ENCODE results near the gene ANKRD16.
"Not testable (repeated sequence)": the region's sequence is repeated elsewhere in the genome, so short reads cannot be mapped to it uniquely, and the experiment has no call there.

ANKRD16 gene

DNA sequence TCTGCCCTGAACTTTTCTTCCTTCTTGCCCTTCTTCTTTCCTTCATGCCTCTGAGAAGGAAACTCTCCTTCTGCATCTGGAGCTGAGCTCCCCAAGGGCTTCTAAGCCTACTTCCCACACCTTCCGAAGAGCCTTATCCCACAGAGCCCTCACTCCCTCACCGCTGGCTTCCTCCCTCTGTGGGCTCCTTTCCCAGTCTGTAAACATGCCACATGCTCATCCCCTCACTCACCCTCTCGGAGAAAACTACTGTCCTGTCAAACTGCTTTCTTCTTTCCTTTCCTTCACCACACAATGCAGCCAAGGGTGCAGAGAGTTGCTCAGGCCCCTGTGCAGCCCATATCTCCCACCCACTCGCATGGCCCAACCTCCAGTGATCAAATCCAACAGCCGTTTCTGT lies 18.1 kb downstream of the ANKRD16 start:
- no peak for FAIRE-seq

DNA sequence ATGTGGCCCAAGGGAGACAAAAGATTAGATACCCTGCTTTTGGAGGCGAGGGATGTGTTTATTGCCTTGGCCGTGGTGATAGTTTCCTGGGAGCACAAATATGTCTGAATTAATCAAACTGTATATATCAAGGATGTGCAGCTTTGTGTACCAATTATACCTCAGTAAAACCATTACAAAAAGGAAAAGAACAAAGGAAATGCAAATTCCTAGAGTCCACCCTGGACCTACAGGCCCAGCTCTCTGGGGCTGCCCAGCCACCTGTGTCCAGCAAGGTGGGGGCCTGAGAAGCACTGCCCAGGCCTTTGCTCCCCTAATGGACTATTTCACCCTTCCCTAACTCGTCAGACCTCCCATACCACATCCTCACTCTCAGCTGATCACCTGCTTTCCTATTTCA lies 20.5 kb downstream of the ANKRD16 start:
- no peak for FAIRE-seq

DNA sequence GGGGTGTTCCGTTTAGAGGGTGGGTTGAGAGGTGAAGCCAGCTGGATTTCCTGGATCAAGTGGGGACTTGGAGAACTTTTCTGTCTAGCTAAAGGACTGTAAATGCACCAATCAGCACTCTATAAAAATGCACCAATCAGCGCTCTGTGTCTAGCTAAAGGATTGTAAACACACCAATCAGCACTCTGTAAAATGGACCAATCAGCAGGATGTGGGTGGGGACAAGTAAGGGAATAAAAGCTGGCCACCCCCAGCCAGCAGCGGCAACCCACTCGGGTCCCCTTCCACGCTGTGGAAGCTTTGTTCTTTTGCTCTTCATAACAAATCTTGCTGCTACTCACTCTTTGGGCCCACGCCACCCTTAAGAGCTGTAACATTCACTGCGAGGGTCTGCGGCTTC lies 21.3 kb downstream of the ANKRD16 start:
- not testable (repeated sequence) for FAIRE-seq

DNA sequence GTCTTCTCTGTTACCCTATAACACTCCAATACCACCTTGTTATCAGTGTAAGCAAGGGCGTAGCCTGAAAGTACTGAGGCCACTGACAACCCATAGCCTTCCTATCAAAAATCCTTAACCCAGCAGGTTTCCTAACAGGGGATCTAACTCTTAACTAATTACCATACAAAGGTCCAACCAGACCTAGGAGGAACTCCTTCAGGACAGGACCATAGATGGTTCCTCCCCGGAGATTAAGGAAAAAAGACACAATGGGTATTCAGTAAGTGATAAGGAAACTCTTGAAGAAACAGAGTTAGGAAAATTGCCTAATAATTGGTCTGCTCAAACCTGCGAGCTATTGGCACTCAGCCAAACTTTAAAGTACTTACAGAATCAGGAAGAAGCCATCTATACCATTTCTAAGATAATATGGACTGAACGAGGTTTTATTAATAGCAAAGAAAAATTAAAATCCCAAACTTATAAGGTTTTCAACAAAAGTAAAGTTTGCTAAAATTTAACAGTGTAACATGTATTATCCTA lies 22.5 kb downstream of the ANKRD16 start:
- not testable (repeated sequence) for FAIRE-seq

DNA sequence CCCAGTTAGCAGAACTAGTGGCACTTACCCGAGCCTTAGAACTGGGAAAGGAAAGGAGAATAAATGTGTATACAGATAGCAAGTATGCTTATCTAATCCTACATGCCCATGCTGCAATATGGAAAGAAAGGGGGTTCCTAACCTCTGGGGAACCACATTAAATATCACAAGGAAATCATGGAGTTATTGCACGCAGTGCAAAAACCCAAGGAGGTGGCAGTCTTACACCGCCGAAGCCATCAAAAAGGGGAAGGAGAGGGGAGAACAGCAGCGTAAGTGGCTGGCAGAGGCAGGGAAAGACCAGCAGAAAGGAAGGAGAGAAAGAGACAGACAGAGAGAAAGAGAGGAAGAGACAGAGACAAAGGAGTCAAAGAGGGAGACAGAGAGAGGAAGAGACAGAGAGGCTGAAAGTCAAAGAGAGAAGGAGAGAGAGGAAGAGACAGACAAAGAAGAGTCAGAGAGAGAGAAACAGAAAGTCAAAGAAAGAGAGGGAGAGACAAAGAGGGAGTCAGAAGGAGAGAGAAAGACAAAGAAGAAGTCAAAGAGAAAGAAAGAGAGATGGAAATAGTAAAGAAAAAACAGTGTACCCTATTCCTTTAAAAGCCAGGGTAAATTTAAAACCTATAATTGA lies 23.1 kb downstream of the ANKRD16 start:
- FAIRE-seq = not testable (repeated sequence)

DNA sequence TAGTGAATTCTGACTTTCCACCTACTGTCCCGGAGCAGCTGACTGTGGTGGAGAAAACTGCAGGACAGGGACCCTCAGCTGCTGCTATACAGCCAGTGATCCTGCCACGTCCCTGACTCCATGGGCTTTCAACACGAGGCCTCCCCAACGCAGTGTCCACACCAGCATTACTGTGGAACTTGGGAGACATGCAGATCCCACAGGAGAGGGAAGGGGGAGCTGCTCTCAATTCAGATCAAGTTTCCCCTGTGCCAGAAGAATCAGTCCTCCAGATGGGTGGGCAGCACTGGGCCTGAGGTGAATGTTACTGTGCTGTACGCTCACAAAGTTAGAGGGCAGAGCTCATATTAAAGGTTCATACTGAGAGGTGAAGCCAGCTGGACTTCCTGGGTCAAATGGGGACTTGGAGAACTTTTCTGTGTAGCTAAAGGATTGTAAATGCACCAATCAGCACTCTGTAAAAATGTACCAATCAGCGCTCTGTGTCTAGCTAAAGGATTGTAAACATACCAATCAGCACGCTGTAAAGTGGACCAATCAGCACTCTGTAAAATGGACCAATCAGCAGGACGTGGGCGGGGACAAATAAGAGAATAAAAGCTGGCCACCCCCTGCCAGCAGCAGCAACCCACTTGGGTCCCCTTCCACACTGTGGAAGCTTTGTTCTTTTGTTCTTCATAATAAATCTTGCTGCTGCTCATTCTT lies 26.6 kb downstream of the ANKRD16 start:
- not testable (repeated sequence) for FAIRE-seq

DNA sequence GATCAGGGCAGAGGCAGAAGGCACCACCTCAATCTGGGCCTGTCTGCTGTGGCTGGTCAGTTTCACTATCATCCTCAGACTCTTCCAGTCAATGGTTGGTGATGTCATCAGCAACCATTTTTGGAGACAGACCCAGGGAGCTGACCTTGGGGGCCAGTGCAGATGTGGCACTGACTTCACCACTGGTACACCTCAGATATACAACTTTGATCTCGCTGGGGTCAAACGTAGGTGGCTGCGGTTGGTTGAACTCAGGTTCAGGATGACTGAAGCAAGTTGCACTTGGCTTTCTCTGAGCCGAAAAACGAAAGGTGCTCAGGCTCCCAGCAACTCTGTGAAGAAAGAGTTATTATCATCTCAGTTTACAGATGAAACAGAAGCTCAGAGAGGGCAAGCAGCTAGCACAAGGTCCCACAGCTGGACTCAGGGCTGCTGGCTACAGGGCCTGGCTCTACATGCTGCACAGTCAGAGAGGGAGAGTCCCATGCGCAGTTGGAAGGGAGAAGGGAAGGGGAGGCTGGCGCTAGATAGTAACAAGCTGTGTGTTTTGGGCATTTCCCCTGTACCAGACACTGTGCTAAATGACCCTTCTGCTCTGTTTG lies 27.2 kb downstream of the ANKRD16 start:
- FAIRE-seq = no peak

DNA sequence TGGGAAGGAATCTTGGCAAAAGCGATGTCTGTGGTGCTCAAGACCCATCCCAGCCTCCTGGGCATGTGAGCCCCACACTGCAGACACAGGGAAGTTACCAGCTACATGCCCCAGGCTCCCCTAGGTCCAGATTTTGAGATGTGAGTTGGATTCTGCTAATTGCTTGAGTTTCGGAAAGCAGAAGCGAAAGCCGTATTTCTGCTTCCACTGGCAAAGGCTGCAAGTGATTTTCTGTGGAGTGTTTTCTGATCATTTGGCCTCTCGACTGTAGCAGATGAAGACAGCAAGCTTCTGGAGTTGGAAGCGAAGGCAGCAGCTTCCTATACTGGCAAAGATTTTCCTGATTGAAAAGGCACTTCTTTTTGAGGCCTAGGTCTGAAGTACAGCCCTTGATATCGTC lies 29.6 kb downstream of the ANKRD16 start:
- no peak for FAIRE-seq

DNA sequence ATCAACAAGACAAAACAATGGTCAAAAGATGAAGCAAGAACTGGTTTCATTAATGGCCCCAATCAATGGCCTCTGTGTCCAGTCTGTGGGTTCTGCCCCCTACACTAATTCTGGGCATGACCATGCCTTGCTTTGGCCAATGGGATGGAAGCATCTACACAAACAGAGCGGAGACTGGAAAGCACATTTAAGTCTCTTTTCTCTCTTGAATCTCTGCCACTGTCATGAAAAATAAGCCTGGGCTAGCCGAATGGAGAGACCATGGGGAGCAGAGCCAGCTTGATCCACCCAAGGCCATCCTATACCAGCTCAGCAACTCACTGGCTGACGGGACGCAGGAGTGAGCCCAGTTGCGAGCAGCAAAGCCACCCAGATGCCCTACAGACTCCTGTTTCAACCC lies 30.9 kb downstream of the ANKRD16 start:
- no peak for FAIRE-seq

DNA sequence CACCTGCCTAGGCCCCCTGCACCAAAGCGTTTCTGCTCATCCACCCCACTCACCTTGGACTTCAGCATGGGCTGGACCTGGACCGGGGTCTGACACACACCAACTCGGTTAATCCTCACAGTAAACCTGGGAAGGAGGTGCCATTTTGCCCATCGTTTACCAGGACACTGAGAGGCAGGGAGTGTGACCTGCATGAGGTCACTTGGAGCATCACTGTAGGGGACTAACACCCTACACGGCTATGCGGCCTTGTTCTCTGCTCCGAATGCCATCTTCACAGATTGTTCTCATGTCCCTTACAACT lies 33.0 kb downstream of the ANKRD16 start:
- no peak for FAIRE-seq

DNA sequence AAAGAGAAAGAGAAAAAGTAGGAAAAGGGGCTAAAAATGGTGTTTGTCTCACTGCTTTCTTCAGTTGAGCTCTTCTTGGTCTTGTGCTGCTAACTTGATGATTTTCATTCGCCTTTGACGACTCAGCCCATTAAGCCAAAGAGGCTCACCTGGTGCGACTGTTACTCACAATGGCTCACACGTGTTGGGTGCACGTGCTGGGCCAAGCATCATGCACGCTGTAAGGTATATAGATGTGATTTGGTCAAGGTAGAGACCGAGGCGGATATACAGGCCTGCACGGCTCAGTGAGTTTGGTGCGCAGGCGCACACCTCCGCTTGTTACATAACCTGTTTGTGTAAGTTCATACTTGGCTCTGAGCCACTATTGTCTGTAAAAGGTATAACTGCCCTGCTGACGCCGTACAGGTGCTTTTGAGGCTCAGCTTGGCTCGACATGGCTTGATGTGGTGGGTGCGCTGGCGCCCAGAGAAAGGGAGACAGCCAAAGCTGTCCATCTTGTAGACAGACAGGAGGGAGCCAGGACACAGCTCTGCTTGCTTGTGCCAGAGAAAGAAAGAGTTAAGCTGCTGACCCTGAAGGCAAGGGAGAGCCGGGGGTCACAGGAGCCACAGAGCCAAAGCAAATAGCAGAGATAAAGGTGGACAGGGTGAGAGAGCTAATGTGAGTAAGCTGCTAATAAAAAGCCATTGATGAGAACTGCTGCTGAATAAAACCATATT lies 33.6 kb downstream of the ANKRD16 start:
- no peak for FAIRE-seq

DNA sequence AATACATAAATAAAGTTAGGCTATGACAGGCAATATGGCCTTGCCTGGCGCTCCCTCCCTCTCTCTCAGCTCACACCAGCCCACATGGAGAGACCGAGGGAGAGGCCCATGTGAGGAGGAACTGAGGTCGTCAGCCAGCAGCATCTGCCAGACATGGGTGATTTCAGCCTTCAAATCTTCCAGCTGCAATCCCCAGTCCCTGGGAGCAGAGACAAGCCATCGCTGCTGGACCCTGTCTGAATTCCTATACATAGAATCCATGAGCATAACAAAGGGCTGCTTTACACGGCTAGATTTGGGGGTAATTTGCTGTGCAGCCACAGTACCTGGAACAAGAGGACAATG lies 35.6 kb downstream of the ANKRD16 start:
- no peak for FAIRE-seq

DNA sequence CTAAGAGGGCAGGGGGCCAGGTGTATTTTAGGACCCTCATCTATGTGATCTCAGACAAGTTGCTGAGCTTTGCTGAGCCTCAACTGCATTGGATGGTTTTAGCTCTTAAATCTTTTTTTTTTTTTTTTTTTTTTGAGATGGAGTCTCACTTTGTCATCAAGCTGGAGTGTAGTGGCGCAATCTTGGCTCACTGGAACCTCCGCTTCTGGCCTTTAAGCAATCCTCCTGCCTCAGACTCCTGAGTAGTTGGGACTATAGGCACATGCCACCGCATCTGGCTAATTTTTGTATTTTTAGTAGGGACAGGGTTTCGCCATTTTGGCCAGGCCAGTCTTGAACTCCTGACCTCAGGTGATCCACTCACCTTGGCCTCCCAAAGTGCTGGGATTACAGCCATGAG lies 43.0 kb downstream of the ANKRD16 start:
- FAIRE-seq = not testable (repeated sequence)

DNA sequence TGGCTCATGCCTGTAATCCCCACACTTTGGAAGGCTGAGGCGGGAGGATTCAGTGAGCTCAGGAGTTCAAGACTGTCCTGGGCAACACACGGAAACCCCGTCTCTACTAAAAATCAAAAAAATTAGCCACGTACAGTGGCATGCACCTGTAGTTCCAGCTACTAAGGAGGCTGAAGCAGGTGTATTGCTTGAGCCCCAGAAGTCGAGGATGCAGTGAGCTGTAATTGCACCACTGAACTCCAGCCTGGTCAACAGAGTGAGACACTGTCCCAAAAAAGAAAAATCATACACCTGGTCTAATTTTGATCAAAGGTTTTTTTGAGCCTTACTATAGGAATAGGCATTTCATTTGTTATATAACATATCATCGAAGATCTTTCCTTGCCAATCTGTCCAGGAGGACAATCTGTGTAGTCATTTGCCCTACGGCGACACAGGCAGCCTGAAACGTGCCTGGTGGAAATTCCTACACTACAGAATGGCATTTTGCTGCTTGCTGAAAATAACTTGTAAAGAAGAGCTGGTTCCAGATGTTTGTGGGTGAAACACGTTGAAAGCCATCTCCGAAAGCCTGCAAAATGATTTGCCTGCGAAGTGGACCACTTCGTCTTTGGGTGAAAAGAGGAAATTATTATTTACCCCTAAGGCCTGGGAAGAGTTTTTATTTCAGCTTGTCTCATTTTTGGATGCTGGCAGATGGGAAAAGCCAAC lies 45.2 kb downstream of the ANKRD16 start:
- FAIRE-seq = no peak

DNA sequence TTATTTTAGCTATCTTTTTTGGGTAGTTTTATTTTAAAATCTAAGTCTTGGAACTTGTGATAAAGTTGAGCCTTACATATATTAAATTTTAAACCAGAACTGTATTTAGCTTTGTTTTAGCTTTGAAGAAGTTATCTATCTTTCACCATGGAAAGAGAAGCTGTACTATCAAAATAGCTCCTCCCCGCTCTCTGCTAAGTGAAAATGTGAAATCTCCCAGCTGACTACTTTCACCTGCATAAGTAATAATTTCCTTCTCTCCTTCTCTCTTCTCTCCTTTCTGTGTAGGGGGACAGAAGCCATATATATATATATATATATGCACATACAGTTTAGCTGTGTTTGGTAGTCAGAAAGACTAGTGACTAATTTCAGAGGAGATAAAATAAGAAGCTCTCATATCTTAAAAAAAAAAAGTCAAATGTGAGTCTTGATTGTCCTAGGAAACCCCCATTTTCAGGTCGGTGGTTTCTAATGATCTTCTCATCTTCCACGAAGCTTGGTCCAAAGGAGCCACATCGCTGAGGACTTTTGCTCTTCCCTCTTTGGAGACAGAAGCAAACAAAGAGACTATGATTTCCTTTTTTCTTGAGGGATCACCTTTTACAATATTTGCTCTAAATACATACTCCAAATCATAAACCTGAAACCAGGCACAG lies 45.9 kb downstream of the ANKRD16 start:
- no peak for FAIRE-seq

DNA sequence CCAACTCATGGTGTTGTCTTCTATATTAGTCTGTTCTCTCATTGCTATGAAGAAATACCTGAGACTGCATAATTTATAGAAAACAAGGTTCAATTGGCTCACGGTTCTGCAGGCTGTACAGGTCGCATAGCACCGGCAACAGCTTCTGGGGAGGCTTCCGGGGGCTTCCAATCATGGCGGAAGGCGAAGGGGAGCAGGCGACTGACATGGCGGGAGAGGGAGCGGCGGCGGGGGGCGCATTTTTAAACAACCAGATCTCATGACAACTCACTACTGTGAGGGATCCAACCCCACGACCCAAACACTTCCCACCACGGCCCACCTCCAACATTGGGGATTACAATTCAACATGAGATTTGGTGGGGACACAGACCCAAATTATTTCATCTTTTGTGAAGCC lies 47.7 kb downstream of the ANKRD16 start:
- FAIRE-seq = no peak

DNA sequence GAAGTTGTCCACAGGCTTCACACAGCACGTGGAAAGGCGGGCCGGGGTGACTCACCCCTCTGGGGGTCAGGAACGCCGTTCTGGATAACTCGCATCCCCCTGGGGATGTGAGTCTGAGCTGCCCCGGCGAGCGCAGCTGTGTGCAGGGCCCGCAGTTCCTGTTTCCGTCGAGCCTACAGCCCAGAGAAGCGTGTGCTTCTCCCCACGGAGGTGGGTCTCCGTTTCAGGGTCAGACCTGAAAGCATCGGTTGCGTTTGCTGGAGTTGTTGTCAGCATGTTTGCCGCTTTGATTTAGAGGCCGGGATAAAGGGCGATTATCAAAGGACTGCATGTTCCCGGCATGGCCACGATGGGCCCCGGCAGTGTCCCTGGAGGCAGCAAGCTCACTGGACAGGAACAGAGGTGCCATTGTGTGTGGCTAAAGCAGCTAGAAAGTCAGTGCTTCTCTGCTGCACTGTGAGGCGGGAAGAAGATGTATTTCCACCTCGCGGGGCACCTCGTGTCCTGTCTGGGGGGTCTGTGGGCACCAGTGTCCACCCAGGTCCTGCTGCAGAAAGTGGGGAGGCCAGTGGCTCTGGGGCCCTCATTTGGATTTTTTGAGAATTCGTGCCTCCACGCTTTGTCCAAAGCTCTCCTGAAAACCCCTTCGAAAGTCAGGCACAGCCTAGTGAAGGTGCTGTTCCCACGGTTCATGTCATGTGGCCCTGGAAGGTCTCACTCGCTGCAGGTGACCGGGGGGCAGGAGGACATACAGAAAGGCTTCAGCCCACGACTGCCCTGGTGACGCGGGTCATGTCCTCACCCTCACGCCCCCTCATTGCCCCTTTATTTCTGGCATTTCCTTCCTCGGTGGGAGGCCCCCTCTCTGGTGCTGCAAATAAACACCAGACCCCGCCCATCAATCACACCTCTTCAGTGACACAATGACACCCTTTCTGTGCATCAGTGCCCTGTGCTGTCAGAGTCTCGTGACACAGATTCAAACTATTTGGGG lies 49.1 kb downstream of the ANKRD16 start:
- FAIRE-seq = no peak

DNA sequence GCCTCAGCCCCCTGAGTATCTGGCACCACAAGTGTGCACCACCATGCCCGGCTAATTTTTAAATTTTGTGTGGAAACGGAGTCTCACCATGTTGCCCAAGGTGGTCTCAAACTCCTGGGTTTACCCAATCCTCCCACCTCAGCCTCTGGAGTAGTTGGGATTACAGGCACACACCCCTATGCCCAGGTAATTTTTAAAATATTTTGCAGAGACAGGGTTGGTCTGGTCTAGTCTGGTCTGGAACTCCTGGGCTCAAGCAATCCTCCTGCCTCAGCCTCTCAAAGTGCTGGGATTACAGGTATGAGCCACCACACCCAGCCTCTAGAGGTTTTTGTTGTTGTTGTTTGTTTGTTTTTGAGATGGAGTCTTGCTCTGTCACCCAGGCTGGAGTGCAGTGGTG lies 53.5 kb downstream of the ANKRD16 start:
- FAIRE-seq = not testable (repeated sequence)

DNA sequence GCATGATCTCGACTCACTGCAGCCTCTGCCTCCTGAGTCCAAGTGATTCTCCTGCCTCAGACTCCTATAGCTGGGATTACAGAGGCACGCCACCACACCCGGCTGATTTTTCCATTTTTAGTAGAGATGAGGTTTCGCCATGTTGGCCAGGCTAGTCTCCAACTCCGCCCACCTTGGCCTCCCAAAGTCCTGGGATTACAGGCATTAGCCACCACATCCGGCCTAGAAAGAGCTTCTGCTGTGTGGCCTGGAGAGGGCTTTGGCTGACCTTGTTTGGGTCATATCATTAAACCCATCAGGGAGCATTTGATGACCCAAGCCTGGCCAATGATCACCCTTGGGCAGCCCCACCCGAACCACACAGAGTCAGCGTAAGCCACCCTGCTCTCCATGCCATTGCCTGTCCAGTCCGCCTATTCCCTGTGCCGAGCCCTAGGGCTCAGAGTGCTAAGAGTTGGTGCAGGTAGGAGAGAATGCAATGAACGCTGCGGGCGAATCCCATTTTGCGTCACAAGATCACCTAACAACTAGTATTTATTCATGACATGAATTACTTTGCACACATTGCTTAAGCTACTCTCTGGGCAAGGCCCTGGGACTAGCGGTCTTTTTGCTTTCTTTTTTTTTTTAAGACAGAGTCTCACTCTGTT lies 54.1 kb downstream of the ANKRD16 start:
- FAIRE-seq = no peak

DNA sequence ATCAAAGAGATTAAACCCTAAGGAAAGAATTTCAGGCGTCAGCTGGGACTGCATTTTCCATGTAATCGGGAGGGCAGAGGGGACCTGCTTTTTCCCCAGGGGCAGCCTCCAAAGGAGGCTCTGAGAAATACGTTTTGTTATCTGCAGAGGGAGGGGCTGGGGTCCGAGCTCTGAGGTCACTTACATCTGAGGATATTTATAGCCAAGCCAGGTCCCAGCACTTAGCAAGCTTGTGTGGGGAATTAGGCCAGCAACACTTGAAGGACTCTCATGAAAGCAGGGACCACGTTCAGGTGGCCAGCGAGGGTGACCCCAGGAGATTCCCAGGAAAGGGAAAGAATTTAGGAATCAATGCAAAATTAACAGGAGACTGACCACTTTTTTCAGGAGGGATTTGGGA lies 55.9 kb downstream of the ANKRD16 start:
- no peak for FAIRE-seq

DNA sequence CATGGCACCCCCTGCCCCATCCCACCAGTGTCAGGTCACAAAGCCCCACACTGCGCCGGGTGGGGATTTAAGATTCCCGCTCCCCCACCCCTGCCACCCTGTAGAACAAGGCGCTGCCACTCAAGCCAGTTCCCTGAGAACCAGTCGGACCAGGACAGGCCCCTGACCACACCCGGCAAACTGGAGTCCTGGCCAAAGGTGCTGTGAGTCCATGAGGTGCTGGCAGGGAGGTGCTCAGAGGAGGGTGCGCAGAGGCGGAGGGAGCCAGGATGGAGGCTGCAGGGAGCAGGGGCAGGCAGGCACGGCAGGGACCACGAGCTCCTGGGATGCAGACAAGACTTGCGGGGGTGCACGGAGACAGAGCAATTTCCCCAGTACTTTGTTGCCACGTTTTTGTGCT lies 56.7 kb downstream of the ANKRD16 start:
- FAIRE-seq = no peak

Data from endometrium (tissue), 2 donors.